CD4-positive, alpha-beta T cell treated with Interleukin-10 for 1 hour (primary cell): ENCODE results near the gene PER2.
"Not testable (repeated sequence)": the region's sequence is repeated elsewhere in the genome, so short reads cannot be mapped to it uniquely, and the experiment has no call there.

Experiments used
- DNase-seq: peaks from one replicate; pipeline ENCODE4 v3.0.0-alpha.2; 2020

The PER2 gene

GRCh38 chr2:238286987-238287736 is 1.2 kb downstream of the PER2 start:
- DNase-seq: no peak

DNA sequence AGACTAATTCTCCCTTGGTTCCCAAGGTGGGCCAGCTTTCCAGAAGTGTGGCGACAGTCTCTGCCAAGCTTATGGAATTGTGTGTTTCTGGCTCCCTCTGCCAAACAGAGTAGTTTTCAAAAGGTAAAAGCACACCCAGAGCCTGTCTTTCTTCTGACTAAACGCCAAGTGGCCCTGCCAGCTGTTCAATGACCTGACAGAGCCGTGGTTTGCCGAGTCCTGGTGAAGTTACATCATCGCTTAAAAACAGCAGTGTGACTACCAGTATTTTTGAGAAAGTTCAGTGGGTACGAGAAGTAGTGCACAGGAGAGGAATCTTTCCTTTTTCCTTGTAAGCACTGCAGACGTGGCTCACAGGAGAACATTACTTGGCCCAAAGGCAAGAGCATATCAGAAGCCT is 1.9 kb downstream of the PER2 start:
- DNase-seq: no peak

- DNase-seq: no peak
Measured at GRCh38 chr2:238286095-238286494, 2.3 kb downstream of the PER2 start.

GRCh38 chr2:238285653-238286082 is 2.7 kb downstream of the PER2 start:
- no peak for DNase-seq

GRCh38 chr2:238284802-238285515 is 3.5 kb downstream of the PER2 start:
- DNase-seq: no peak

- DNase-seq: no peak
Measured at GRCh38 chr2:238282861-238283738, 5.3 kb downstream of the PER2 start.

DNA sequence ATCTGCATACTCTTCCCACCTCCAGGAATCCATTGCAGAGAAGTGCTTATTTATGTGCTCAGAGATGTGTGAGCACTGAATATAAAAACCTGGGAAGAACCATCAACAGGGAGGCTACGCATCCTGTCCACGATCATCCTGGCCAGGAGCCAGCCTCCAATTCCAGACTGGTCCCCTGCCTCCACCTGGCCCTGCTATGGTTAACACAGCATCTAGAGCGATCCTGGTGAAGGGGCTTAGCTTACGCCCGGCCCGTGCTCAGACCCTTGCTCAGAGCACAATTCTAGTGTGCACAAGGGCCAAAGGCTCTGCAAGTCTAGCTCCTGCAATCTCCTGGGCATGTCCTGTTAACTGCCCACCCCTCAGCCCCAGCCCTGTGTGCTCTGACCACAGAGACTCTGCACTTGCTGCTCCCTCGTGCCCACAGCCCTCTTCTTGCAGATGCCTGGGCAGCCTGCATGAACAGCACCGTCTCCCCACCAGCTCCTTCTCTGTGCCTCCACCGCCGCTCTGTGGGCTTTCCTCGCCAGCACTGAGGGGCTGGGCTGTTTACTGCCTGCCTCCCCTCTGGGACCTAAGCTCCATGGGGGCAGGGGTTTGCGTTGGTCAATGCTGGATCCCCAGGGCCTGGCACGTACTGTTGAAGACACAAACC is 6.5 kb downstream of the PER2 start:
- DNase-seq: no peak

DNA sequence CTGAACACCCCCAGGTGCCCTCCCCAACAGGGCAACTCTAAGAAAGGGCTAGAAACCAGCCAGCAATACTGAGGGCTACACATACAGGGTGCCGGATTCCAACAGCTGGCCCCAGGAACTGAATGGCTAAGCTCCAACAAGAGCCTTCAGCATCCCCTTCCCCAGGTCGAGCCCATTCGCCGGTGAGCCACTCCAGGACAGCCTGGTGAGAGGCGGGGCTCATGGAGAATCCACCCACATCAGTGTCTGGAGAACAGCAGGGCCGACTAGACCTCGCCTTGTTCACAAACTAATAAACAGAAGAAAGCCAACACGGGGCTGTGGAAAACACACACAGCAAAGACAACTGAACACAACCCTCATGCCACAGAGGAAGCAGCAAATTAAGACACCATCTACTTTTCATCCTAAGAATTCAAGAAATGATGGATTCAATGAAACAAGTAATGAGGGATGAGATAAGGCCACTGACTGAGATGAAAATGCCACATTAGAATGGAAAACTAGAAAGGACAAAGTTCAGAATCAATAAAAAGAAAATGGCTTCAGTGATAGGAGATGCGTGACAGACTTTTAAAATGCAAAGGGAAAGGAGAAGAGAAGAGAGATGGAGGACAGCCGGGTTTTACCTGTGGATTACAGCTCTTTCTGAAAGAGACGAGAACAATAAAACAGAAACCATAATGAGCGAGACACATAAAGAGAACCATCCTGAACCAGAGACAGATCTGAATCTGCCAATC is 8.2 kb downstream of the PER2 start:
- no peak for DNase-seq

DNA sequence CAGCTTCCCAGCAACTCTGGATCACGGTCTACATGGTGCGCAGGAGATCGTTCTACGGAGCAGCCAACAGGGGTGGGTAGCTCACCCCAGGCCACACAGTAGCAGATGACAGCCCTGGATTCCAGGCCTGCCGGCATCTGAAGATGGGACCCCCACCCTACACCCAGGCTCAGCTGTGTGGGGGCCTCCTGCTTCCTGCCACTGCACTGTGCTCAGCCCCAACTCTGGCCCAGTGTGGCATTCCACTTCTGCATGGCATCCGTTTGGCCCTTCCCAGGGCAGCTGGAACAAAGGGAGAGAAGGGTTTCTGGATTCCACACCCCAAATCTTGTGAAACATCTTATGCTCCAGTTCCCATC is 9.1 kb downstream of the PER2 start:
- no peak for DNase-seq

GRCh38 chr2:238278626-238279323 is 9.6 kb downstream of the PER2 start:
- no peak for DNase-seq

DNA sequence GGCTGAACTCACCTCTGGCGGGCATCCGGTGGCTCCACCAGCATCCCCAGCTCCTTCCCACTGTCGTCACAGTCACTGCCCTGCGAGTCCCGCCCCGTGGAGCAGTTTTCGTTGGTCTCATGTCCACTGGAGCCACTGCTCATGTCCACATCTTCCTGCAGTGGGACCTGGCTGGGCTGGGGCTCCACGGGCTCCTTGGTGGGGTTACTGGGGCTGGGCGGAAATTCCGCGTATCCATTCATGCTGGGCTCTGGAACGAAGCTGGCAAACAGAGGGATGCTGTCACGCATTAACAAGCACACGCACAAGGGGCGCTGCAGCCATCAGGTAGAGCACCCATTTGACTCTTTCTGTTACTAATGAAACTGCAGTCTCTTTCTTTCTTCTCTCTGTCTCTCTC is 10.7 kb downstream of the PER2 start:
- DNase-seq: no peak

DNA sequence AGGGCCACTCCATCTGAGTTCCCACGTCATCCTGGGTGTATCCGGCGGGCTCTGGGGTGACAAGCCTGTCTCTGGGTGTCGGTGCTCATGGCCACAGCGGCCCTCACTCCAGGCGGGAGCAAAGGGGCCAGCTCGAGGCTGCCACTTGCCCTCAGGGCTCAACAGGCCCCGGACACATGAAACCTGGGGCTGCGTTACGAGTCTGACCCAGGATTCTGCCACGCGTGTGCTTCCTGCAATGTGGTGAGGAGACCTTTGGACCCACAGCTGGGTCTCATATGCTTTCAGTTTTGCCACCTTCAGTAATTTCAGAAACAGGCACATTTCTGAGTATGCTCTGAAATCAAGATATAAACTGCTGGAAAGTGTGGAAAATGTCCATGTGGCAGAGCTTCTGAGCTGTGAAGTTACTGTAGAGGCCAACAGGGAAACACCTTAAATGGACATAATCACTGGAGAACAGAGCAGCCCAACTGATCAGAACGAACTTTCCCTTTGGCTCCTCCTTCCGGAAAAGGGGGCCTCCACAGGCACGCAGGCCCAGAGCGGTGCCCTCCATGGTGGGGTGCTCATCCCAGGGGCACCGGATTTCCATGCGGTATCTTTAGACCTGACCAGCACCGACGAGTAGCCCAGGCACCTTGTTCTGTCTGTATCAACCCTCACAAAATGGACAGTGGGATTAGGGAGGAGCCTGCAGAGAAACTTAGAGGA is 14.1 kb downstream of the PER2 start:
- no peak for DNase-seq

- DNase-seq: not testable (repeated sequence)
Measured at GRCh38 chr2:238273433-238273832, 15.0 kb downstream of the PER2 start.

DNA sequence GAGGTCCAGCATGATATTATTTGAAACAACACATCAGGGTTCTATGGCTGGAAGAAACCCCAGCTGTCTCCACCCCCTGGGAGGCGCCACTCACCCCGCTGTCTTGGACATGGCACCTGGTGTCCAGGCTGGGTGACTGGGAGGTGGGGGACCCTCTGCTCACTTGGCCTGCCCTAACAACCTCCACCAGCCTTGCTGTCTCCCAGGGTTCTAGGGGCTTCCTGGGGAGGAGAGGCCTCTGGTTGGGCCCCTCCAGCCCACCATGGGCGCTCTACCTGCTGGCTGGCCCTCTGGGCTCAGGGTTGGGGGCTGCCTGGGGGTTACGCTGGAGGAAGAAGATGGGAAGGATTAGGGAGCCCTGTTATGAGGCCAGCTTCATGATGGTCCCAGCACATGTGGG is 16.3 kb downstream of the PER2 start:
- DNase-seq: no peak

- DNase-seq: not testable (repeated sequence)
Measured at GRCh38 chr2:238271686-238272085, 16.7 kb downstream of the PER2 start.

DNA sequence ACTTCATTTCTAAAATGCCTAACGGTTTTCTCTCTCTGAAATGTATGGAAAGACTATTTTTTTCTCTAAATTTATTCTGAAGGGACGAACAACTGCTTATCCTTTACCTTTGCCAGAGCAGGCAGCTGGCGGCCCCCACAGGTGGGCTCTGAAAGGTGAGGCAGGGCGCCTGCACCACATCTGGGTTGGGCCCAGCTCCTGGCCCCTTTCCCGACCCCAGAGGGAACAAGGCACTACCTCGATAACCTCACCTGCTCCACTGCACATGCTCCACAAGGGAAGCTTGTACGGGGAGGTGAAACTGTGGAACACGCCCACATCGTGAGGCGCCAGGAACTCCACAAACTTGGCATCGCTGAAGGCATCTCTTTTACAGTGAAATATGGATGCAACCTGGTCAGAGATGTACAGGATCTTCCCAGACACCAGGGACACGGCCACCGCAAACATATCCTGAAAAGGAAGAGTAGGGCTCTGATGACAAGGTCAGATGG is 17.3 kb downstream of the PER2 start:
- no peak for DNase-seq

GRCh38 chr2:238270606-238271005 is 17.8 kb downstream of the PER2 start:
- no peak for DNase-seq

DNA sequence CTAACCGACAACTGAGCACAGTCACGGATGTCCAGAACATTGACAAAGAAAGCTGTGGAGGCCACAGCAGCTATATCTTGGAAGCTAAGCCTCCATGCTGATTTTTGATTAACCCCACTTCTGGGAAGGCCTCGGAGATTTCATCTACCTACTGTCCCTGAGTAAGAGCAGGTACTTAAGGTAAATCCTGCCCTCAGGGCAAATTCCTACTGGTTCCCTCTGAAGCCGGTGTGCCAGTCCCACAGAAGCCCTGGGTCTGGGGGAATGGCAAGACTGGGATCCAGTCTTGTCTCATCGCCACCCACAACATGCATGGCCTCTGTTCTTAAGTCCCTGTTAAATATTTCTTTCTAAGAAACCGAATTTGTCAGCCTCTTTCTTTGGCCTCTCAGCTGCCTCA is 18.7 kb downstream of the PER2 start:
- no peak for DNase-seq

DNA sequence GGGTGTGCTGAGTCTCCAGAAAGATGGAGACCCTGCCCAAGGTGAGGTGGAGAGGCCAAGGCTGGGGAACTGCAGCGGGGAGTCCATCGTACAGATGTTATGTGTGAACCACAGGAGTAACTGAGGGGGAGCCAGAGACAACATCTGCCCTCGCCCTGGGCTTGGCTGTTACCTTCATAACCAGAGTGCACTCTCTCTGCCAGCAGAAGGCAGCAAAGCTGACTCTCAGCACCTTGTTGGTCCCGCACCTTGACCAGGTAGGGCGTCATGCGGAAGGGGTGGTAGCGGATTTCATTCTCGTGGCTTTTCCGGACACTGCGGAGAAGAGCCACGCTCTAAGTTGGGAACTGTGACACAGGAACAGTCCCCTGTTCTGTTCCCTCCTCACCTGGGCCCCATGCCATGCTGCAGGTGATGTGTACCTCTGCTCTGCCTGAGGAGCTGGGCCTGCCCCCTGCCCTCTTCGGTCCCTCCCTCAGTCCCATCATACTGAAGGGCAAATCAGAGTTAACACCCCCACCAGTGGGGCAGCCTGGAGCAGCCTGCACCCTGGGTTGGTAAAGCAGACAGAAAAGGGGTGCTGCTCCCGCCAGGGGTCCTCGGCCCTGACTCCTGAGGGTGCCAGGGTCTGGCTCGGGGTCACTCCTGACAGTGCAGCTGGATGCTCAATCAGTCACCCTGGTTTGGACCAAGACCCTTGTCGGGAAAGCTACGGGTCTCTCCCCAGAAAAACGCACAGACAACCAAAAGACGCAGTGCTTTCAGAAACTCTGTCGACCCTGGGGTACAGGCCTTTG is 20.3 kb downstream of the PER2 start:
- DNase-seq: no peak

DNA sequence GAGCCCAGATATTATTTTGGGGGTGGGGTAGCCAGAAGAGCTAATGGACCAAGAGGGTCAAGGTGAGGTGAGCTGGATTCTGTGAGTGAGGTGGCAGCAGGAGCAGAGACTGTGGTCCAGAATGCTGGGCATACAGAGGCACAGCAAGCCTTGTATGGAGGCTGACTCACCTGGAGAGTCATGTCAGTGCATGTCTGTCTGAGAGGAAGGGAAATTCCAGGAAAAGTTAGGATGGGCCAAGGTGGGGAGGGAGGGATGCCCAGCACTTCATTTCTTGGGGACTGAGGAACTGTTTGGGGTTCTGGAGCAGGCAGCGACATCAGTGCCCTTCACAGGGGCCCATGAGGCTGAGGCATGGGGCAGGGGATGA is 21.1 kb downstream of the PER2 start:
- no peak for DNase-seq
